Stimulated activated CD4-positive, alpha-beta T cell treated with anti-CD3 and anti-CD28 coated beads, Interleukin-1b, Interleukin-23, amount 100 ng/mL, for 1 hour (primary cell): ENCODE data around the gene TNFRSF6B.

Experiments used
- DNase-seq, 2 donors: peaks; one replicate each; pipeline ENCODE4 v3.0.0-alpha.2; 2020; ENCODE audit warnings: low read depth in 2 of 2

The TNFRSF6B gene

DNA sequence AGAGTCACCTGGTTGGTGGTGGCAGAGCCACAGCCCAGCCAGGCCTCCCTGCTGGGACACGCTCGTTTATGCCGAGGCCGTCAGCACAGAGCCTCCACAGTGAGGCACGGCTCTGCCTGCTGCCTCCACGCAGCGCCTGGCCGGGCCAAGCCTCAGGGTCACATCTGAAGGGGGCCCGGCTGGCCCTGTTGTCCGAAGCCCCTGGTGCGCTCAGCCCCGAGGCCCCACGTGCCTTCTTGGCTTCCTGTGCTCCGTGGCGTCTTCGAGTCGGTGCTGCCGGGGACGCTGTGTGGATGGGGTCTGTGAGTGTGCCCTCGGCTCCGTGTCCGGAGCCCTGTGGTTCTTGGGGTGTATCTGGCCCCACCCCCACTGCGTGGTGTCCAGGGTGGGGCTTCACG lies 10.4 kb upstream of the TNFRSF6B start:
- no peak for DNase-seq

DNA sequence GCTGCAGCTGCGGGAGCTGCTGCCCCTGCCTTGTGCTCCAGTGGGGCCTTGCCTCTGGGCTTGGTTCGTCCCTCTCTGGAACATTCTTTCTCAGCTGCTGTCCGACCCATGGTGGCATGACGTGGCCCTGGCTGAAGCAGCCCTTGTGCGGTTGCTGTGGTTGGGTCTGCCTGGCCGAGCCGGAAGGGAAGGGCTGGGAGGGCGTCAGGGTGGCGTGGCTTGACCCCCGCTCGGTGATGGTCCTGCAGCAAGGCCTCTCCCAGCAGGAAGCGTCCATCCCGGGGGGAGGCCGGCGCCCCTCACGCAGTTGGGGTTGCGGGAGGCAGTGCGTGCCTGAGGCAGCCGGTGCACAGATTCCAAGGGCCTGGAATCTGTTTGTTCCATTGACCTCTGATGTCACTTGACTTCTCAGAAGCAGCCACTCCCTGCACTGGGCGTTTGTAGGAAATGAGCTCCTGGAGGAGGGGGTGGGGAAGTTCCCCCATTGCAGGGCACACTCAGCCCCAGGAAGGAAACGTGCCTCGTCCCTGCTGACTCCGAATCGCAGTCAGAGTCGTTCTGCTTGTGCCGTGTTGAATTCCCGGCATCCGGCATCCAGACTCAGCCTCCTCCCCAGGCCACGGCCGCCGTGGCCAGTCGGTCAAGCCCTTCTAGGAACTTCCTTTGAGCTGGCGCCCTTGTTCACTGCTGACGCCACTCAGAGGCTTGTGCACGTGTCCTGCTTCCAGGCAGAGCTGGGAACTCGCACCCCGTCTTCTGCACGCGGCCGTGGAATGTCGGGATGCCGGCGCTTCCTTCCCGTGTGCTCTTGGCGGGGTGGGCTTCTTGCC lies 9.7 kb upstream of the TNFRSF6B start:
- peak in 1 of 2 donors; percentile 35 for DNase-seq

GRCh38 chr20:63687419-63688178 lies 8.9 kb upstream of the TNFRSF6B start:
- no peak for DNase-seq

- no peak for DNase-seq
Observed at GRCh38 chr20:63688228-63689045, 8.0 kb upstream of the TNFRSF6B start.

DNA sequence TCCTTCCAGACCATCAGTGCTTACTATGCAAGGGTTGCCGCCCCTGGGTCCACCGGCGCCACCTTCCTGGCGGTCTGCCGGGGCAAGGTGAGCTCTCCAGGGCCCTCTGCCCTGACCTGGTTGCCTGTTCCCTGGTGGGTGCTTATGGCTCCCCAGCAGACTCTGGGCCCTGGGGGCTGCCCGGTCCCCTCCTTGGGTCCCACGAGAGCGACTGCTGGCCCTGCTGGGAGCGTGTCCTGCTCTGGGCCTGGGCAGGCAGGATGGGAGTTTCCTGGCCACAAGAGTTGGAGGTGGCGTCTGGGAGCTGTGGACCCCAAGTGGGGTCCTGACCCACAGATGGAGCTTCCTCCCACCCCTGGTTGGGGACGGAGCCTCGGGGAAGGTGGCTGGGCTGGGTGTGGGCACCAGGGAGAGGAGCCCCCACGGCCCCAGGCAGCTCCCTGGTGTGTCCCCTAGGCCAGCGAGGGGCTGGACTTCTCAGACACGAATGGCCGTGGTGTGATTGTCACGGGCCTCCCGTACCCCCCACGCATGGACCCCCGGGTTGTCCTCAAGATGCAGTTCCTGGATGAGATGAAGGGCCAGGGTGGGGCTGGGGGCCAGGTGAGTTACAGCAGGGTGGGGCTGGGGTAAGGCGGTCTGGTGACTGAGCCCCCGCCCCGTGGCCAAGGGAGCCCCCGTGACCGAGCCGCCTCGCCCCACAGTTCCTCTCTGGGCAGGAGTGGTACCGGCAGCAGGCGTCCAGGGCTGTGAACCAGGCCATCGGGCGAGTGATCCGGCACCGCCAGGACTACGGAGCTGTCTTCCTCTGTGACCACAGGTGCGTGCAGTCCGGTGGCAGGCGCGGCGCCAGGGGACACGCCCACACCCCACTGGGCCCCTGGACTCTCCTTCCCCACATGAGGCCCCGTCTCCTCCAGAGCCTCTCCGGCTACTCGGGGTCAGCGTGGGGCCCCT lies 7.1 kb upstream of the TNFRSF6B start:
- no peak for DNase-seq

GRCh38 chr20:63690003-63690897 lies 6.2 kb upstream of the TNFRSF6B start:
- no peak for DNase-seq

DNA sequence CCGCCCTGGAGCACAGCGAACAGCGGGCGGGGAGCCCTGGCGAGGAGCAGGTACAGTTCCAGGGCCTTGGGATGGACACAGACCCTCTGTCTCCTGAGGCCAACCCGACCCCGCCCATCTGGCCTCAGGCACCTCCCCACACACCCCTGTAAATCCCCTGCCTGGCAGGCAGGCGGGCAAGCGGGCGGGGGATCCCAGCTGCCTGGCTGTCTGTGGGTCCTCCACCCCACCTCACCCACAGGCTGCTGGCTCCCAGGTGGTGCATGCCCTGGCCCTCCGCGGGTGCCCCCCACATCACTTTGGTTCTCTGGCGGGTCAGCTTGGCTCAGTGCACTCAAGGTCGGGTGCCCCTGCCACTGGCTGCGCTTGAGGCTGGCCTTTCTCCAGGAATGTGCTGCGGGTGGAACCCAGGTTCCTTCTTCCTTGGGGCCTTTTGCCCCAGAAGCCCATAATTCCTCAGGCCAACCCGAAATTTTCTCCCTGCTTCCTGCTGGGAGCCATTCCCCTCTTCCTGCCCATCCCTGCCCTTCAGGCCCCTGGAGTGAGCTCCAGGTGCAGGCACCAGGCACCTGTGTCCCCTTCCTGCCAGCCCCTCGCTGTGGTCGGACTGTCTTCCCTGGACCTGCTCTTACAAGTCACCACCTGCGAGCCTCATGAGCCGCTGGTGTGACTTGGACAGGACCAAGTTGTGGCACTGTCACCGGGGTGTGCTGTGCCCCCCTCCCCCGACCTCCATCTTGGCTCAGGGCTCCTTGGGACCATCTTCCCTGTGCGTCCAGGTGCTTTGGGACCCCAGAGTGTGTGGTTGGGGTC lies 5.3 kb upstream of the TNFRSF6B start:
- no peak for DNase-seq

DNA sequence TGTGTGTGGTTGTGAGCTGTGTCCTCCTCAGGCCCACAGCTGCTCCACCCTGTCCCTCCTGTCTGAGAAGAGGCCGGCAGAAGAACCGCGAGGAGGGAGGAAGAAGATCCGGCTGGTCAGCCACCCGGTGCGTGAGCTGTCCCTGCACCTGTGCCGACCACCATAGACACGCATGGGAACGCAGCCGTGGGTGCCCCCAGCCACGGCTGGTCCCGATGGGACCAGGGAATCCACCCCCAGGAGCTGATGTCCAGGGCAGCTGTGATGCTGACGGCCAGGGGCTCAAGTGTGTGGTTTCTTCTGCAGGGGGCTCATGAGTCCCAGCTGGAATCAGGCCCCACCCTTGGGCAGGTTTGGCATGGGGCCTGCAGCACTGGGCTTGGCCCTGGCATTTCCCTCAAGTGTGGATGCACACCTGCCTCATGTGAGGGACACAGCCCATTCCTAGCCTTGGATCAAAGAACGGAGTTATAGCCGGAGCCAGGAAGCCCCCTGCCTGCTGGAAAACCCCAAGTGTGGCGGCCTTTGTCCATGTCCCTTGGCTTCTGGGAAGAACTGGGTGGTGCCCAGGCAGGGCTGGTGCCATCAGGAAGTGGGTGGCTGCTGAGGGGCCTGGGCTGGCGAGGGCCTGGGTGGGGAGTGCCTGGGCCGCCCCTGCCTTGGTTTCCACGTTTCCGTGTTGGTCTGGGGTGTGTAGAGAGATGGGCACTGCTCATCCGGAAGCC lies 4.6 kb upstream of the TNFRSF6B start:
- DNase-seq = no peak

- no peak for DNase-seq
Observed at GRCh38 chr20:63692436-63693082, 3.9 kb upstream of the TNFRSF6B start.

DNA sequence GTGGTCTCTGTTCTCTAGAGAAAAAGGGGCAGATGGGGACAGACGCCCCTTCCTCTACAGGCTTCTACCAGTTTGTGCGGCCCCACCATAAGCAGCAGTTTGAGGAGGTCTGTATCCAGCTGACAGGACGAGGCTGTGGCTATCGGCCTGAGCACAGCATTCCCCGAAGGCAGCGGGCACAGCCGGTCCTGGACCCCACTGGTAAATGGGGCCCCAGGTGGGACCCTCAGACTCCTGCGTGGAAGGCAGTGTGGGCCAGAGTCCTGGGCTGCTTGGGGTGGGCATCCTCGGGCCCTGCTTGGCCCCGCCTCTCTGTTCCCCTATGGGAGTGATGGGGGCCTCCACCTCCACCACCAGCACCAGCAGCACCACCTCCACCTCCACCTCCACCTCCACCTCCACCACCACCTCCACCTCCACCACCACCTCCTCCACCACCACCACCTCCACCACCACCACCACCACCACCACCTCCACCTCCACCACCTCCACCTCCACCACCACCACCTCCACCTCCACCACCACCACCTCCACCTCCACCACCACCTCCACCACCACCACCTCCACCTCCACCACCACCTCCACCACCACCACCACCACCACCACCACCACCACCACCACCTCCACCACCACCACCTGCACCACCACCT lies 3.2 kb upstream of the TNFRSF6B start:
- no peak for DNase-seq

DNA sequence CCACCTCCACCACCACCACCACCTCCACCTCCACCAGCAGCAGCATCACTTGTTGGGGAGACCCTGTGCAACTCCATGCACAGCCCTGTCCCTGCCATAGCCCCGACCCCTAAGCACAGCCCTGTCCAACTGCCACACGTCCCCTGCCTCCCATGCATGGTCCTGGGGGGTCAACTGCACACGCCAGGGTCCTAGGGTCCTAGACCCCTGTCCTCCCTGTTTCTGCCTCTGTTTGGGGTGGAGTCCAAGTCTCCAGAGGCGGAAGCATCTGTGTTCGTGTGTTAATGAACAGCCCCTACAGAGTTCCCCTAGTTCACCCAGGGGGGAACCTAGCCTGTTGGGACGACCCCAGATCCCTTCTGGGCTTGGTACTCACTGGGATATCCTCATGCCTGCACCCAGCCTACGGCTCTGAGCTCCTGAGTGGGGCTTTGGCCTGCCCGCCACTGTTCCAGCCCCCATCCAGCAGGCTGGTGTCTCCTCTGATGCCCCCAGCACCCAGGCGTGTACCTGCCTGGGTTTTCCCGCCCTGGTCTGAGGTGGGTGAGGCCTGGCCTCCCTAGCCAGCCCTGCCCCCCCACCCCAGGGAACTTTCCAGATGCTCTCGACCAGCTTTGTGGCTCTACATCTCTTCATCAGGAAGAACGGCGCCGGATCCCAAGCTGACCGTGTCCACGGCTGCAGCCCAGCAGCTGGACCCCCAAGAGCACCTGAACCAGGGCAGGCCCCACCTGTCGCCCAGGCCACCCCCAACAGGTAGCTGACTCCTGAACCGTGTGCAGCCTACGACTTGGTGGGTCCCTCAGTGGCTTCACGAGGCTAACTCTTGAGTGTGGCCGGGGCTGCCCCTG lies 2.5 kb upstream of the TNFRSF6B start:
- no peak for DNase-seq

DNA sequence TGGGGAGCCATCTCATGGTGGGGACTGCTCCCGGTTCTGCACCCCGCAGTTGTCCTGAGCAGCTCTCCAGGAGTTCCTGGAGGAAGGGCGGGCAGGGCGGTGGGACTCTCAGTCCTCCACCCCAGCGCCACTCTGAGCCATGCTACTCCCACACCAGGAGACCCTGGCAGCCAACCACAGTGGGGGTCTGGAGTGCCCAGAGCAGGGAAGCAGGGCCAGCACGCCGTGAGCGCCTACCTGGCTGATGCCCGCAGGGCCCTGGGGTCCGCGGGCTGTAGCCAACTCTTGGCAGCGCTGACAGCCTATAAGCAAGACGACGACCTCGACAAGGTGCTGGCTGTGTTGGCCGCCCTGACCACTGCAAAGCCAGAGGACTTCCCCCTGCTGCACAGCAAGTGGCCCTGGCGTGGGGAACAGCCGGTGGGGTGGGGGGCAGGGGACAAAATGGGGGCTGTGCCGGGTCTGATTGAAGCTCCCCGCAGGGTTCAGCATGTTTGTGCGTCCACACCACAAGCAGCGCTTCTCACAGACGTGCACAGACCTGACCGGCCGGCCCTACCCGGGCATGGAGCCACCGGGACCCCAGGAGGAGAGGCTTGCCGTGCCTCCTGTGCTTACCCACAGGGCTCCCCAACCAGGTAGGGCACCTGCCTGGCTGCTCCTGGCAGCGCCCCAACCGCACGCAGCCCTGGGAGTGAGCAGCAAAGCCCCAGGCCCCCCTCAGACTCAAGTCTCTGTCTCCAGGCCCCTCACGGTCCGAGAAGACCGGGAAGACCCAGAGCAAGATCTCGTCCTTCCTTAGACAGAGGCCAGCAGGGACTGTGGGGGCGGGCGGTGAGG lies 1.6 kb upstream of the TNFRSF6B start:
- DNase-seq = no peak

DNA sequence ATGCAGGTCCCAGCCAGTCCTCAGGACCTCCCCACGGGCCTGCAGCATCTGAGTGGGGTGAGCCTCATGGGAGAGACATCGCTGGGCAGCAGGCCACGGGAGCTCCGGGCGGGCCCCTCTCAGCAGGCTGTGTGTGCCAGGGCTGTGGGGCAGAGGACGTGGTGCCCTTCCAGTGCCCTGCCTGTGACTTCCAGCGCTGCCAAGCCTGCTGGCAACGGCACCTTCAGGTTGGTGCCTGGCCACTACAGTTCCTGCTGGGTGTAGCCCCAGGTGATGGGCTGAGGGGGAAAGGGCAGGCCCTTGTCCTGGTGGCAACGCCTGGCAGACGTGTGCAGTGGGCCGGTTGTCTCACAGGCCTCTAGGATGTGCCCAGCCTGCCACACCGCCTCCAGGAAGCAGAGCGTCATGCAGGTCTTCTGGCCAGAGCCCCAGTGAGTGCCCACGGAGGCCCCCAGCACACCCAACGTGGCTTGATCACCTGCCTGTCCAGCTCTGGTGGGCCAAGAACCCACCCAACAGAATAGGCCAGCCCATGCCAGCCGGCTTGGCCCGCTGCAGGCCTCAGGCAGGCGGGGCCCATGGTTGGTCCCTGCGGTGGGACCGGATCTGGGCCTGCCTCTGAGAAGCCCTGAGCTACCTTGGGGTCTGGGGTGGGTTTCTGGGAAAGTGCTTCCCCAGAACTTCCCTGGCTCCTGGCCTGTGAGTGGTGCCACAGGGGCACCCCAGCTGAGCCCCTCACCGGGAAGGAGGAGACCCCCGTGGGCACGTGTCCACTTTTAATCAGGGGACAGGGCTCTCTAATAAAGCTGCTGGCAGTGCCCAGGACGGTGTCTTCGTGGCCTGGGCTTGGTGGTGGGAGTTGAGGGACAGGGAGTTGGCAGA lies 787 bp upstream of the TNFRSF6B start:
- no peak for DNase-seq

GRCh38 chr20:63696306-63696627 lies 185 bp upstream of the TNFRSF6B start:
- no peak for DNase-seq

DNA sequence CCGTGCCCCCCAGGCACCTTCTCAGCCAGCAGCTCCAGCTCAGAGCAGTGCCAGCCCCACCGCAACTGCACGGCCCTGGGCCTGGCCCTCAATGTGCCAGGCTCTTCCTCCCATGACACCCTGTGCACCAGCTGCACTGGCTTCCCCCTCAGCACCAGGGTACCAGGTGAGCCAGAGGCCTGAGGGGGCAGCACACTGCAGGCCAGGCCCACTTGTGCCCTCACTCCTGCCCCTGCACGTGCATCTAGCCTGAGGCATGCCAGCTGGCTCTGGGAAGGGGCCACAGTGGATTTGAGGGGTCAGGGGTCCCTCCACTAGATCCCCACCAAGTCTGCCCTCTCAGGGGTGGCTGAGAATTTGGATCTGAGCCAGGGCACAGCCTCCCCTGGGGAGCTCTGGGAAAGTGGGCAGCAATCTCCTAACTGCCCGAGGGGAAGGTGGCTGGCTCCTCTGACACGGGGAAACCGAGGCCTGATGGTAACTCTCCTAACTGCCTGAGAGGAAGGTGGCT lies 960 bp downstream of the TNFRSF6B start:
- no peak for DNase-seq
